Natural killer cell (primary cell): ENCODE measurements around the gene F11. TPM values are rescaled to one million over a fixed set of nuclear protein-coding genes. Genes with fewer than 3 reads are reported as not detected.

Experiments used
- ATAC-seq, 3 donors: fragments of 150-1000 bp in 2 of 3; fragments of 200-7000 bp in 1 of 3; cut with Tn5 transposase; 1 replicate in 1 of 3; 2 replicates in 2 of 3; pipeline ENCODE4 v1.10.0; 2021; ENCODE audit warnings: mild to moderate bottlenecking in 2 of 3, moderate library complexity in 2 of 3
- DNase-seq, 2 donors: peaks; one replicate each; pipeline versions ENCODE4 v3.0.0 to v3.0.0-alpha.2; 2013 to 2021; ENCODE audit warnings: mixed read lengths in 1 of 2
- H3K27ac ChIP-seq: one replicate; pipeline ENCODE4 v1.5.1; 2013; ENCODE audit warnings: mild to moderate bottlenecking, low read length
- H3K27me3 ChIP-seq: one replicate; pipeline ENCODE4 v1.6.1; 2013; ENCODE audit warnings: low read length; ENCODE audit not compliant: control insufficient read depth, insufficient read depth
- H3K36me3 ChIP-seq: one replicate; pipeline ENCODE4 v1.6.1; 2013; ENCODE audit warnings: low read length; ENCODE audit not compliant: control insufficient read depth, insufficient read depth
- H3K4me1 ChIP-seq: one replicate; pipeline ENCODE4 v1.6.1; 2013; ENCODE audit warnings: low read length; ENCODE audit not compliant: control insufficient read depth, insufficient read depth
- H3K4me3 ChIP-seq: one replicate; pipeline ENCODE4 v1.5.1; 2013; ENCODE audit warnings: low read length
- H3K9me3 ChIP-seq: one replicate; pipeline ENCODE4 v1.6.1; 2013; ENCODE audit warnings: low read length; ENCODE audit not compliant: control insufficient read depth, insufficient read depth
- H3K27ac Mint-ChIP-seq, 2 donors: one replicate each; pipeline ENCODE4 v1.8.0; 2022; ENCODE audit warnings: mild to moderate bottlenecking in 2 of 2, mixed read lengths in 2 of 2, moderate library complexity in 1 of 2
- H3K27me3 Mint-ChIP-seq, 2 donors: one replicate each; pipeline ENCODE4 v1.8.0; 2022; ENCODE audit warnings: low read depth in 2 of 2, mixed read lengths in 2 of 2
- H3K36me3 Mint-ChIP-seq: one replicate; pipeline ENCODE4 v1.8.0; 2022; ENCODE audit warnings: mixed read lengths
- H3K4me1 Mint-ChIP-seq, 2 donors: one replicate each; pipeline ENCODE4 v1.8.0; 2022; ENCODE audit warnings: mixed read lengths in 2 of 2
- H3K4me3 Mint-ChIP-seq: one replicate; pipeline ENCODE4 v1.8.0; 2022; ENCODE audit warnings: mild to moderate bottlenecking, moderate library complexity, mixed read lengths
- H3K9me3 Mint-ChIP-seq, 2 donors: one replicate each; pipeline ENCODE4 v1.8.0; 2022; ENCODE audit warnings: mixed read lengths in 2 of 2
- CTCF ChIP-seq: fragments of 200-600 bp; IDR thresholded peaks from one replicate; pipeline ENCODE4 v1.8.0; 2022; ENCODE audit warnings: antibody characterized with exemption
- WGBS: methylation state at CpG from one replicate; pipeline ENCODE4 v1.1.7; 2013; ENCODE audit warnings: missing lambda C conversion rate; ENCODE audit not compliant: insufficient coverage; 5-methylcytosine and 5-hydroxymethylcytosine counted together
- intact Hi-C: fragments of 100-400 bp; cut with micrococcal nuclease; formaldehyde crosslinking; loops from one replicate; pipeline ENCODE4 v1.14.2; 2022
- total RNA-seq, 4 donors: library from RNA; stranded (reverse); fragments of 120-200 nt in 1 of 4; gene quantifications; one replicate each; pipeline versions ENCODE4 v1.2.3 to v1.2.4, GENCODE V29; 2013 to 2022

The F11 gene
- total RNA-seq, 3 donors from 2014 or later (not counting 1 experiment from before 2014, with no cell fraction given) = 0.68 to 1.1 TPM; not detected in 1

GRCh38 chr4:186227744-186228513 is 38.1 kb upstream of the F11 start:
- WGBS = 38% methylated on average over 2 of the region's 2 CpGs

GRCh38 chr4:186228514-186228894 is 37.5 kb upstream of the F11 start:
- no peaks in the 10 kb centered on the region for H3K4me1 Mint-ChIP-seq
- Histone ChIP-seq H3K4me3 (no peak overlapping the region), H3K36me3 (no peaks in the 10 kb centered on the region), H3K27ac (no peak overlapping the region), H3K4me1 (no peaks in the 10 kb centered on the region), H3K9me3 (peaks cover 18% of the 10 kb centered on the region), H3K27me3 (no peaks in the 10 kb centered on the region)
- no peak overlapping the region for H3K4me3 Mint-ChIP-seq
- intact Hi-C loops = no loop called here
- H3K27me3 Mint-ChIP-seq = no peaks in the 10 kb centered on the region
- H3K27ac Mint-ChIP-seq = no peak overlapping the region
- no CpG with 5 or more reads among the region's 2 CpGs for WGBS
- H3K36me3 Mint-ChIP-seq = peaks cover 11% of the 10 kb centered on the region
- no peak for TF ChIP-seq CTCF
- DNase-seq = no peak
- no peak for ATAC-seq
- H3K9me3 Mint-ChIP-seq = peaks cover 6 to 10% of the 10 kb centered on the region in 2 donors

More at GRCh38 chr4:186227744-186228513, 38.1 kb upstream of the F11 start:
- H3K27ac Mint-ChIP-seq = no peak overlapping the region
- peaks cover 16% of the 10 kb centered on the region for H3K36me3 Mint-ChIP-seq
- TF ChIP-seq CTCF = no peak
- no peaks in the 10 kb centered on the region for H3K4me1 Mint-ChIP-seq
- no peak overlapping the region for H3K4me3 Mint-ChIP-seq
- intact Hi-C loops = no loop called here
- no peak for ATAC-seq
- Histone ChIP-seq H3K4me3 (no peak overlapping the region), H3K27ac (no peak overlapping the region), H3K4me1 (no peaks in the 10 kb centered on the region), H3K9me3 (peaks cover 18% of the 10 kb centered on the region), H3K36me3 (no peaks in the 10 kb centered on the region), H3K27me3 (no peaks in the 10 kb centered on the region)
- peaks cover 7 to 10% of the 10 kb centered on the region in 2 donors for H3K9me3 Mint-ChIP-seq
- DNase-seq = no peak
- H3K27me3 Mint-ChIP-seq = no peaks in the 10 kb centered on the region

GRCh38 chr4:186234367-186234766 is 31.6 kb upstream of the F11 start:
- Histone ChIP-seq H3K36me3 (no peaks in the 10 kb centered on the region), H3K4me1 (no peaks in the 10 kb centered on the region), H3K9me3 (no peaks in the 10 kb centered on the region), H3K27ac (no peak overlapping the region), H3K4me3 (no peak overlapping the region), H3K27me3 (no peaks in the 10 kb centered on the region)
- Mint-ChIP-seq H3K36me3 (no peaks in the 10 kb centered on the region), H3K9me3 (no peaks in the 10 kb centered on the region), H3K27ac (no peak overlapping the region), H3K4me1 (no peaks in the 10 kb centered on the region), H3K4me3 (no peak overlapping the region), H3K27me3 (no peaks in the 10 kb centered on the region)
- DNase-seq (no peak), ATAC-seq (no peak)
- WGBS = 77% methylated on average over 2 of the region's 2 CpGs
- TF ChIP-seq CTCF = no peak
- intact Hi-C loops = no loop called here

- Mint-ChIP-seq H3K27ac (no peak overlapping the region), H3K4me1 (no peaks in the 10 kb centered on the region), H3K4me3 (no peak overlapping the region), H3K9me3 (no peaks in the 10 kb centered on the region), H3K27me3 (no peaks in the 10 kb centered on the region), H3K36me3 (no peaks in the 10 kb centered on the region)
- H3K36me3 ChIP-seq = no peaks in the 10 kb centered on the region
- WGBS = 93% methylated on average over 4 of the region's 4 CpGs
- H3K9me3 ChIP-seq = no peaks in the 10 kb centered on the region
- DNase-seq (no peak), ATAC-seq (no peak)
- H3K4me1 ChIP-seq = no peaks in the 10 kb centered on the region
- TF ChIP-seq CTCF = no peak
- H3K27me3 ChIP-seq = no peaks in the 10 kb centered on the region
- intact Hi-C loops = no loop called here
- no peak overlapping the region for H3K4me3 ChIP-seq
- H3K27ac ChIP-seq = no peak overlapping the region
Measured at GRCh38 chr4:186236126-186236525, 29.9 kb upstream of the F11 start.
